Right cardiac atrium (tissue), 5 donors: ENCODE results near the gene DNAJA4. TPM values are rescaled to one million over a fixed set of nuclear protein-coding genes. Genes with fewer than 3 reads are reported as not detected.
A peak's percentile ranks its signal among the peaks of the same experiment; 100 is the strongest.

Experiments
- ATAC-seq, 2 donors: fragments of 200-7000 bp; cut with Tn5 transposase; one replicate each; pipeline versions ENCODE4 v1.8.0 to v1.9.1; 2020; ENCODE audit warnings: moderate library complexity in 2 of 2, mild to moderate bottlenecking in 1 of 2
- DNase-seq, 3 donors: peaks; one replicate each; pipeline ENCODE4 v3.0.0-alpha.2; 2020
- H3K27ac ChIP-seq: one replicate; pipeline ENCODE4 v1.5.1; 2013; ENCODE audit warnings: mild to moderate bottlenecking, low read length, control low read depth, moderate library complexity
- H3K27me3 ChIP-seq: one replicate; pipeline ENCODE4 v1.6.1; 2013; ENCODE audit not compliant: control insufficient read depth, insufficient read depth
- H3K4me1 ChIP-seq: one replicate; pipeline ENCODE4 v1.6.1; 2013; ENCODE audit warnings: low read length; ENCODE audit not compliant: control insufficient read depth, insufficient read depth
- H3K4me3 ChIP-seq: one replicate; pipeline ENCODE4 v1.5.1; 2013; ENCODE audit warnings: low read length, control low read depth
- H3K9me3 ChIP-seq: one replicate; pipeline ENCODE4 v1.6.1; 2013; ENCODE audit warnings: low read length; ENCODE audit not compliant: control insufficient read depth
- WGBS: extraction: QIAGEN DNeasy Blood & Tissue Kit; methylation state at CpG from one replicate; pipeline ENCODE4 v1.1.7; 2013; 5-methylcytosine and 5-hydroxymethylcytosine counted together
- intact Hi-C, 4 donors: fragments of 100-400 bp; cut with DNase I; formaldehyde crosslinking; loops; one replicate each; pipeline versions ENCODE4 v1.11.0 to v1.14.0; 2022 to 2023
- polyA plus RNA-seq: library from polyadenylated mRNA; stranded (reverse); fragments of 200-250 nt; gene quantifications from one replicate; pipeline ENCODE4 v1.2.3, GENCODE V29; 2013
- total RNA-seq, 4 donors: library from RNA; stranded (reverse); fragmentation: NEBNext Ultra II Directional; extraction: Animal tissue kit (Norgen Biotek cat#: 25700); gene quantifications; one replicate each; pipeline ENCODE4 v1.2.1, GENCODE V29; 2021
- donor health status: healthy with polysubstance abuse.
- donor health status: DM: no; HTN: yes; CAD: no.
- donor health status: DM: no; HTN: no; CAD: no.
- donor health status: DM: no; HTN: yes; CAD: no; lungs with severe emphysema.
- donor health status: DM: yes; HTN: yes; CAD: no.

DNAJA4 gene
- total and polyA plus RNA-seq, 5 donors, result 74.7 to 170 (median 102) TPM

DNA sequence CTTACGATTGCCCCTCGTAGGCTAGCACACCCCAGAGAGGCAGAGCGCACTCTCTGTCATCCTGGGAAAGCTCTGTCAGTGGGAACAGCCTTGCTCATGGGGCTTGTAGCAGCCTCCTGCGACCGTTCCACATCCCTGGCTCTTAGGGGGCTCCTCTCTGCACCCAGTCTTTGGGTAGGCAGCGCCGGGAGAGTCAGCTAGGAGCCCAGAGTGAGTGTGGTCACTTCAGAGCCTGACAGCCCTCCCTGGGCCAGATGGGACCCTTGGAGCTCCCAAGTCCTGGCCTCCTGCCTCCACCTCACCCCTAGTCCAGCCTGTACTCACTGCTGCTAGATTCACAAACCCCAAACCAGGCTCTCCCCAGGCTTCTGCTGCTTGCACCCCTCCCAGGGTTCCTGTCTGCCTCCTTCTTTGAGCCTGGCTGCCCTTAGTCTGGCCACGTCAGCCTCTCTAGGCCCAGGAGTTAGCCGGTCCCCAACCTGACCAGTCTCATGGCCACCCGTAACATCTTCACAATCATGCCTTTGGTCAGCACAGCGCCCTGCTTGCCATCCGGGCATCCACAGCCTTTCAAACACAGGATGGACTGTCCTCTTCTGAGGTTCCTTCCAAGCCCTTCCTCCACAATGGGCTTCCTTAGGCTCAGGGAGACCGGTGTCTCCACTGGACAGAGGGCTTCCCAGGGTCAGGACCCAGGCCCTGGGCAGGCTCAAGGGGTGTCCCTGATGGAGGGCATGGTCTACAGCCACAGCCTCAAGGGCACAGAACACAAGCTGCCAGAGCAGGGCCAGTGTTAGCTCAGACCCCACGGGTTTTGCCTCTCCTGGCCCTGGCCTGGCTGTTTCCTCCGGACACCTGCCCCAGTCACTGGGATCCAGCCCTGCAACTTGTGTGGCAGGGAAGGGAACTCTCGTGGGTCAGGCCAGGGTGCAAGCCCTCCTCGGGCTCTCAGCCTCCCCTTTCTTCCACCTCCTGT is 34.6 kb upstream of the DNAJA4 start:
- Histone ChIP-seq H3K4me3 (no peak overlapping the region), H3K27ac (no peak overlapping the region), H3K9me3 (no peaks in the 10 kb centered on the region), H3K27me3 (no peaks in the 10 kb centered on the region), H3K4me1 (no peaks in the 10 kb centered on the region)
- DNase-seq, result no peak
- 81% methylated on average over 17 of the region's 17 CpGs for WGBS
- intact Hi-C loops, result no loop called here
- ATAC-seq, result peak; percentile 8 to 28

DNA sequence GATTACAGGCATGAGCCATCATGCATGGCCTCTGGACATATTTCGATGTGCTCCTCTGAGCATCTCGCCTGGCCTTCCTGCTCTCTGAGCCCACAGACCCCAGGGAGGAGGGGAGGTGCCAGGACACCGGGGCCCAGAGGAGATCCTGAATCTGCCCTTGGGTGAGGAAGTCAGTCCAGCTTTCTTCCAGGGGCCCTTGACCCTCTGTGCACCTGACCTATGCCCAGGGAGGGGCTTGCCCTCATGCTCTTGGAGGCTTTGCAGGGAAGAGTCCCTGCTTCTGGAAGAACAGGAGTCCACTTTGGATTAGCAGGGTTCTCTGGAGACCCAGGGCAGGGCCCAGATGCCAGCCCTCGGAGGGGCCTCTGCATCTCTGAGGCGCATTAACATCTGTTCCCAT is 31.4 kb upstream of the DNAJA4 start:
- Histone ChIP-seq H3K4me3 (no peak overlapping the region), H3K4me1 (no peaks in the 10 kb centered on the region), H3K27me3 (no peaks in the 10 kb centered on the region), H3K9me3 (no peaks in the 10 kb centered on the region), H3K27ac (no peak overlapping the region)
- DNase-seq (no peak), ATAC-seq (no peak)
- intact Hi-C loops, result no loop called here
- WGBS, result 76% methylated on average over 5 of the region's 5 CpGs

- Histone ChIP-seq H3K4me3 (no peak overlapping the region), H3K9me3 (no peaks in the 10 kb centered on the region), H3K4me1 (no peaks in the 10 kb centered on the region), H3K27me3 (no peaks in the 10 kb centered on the region), H3K27ac (no peak overlapping the region)
- DNase-seq (no peak), ATAC-seq (no peak)
- 72% methylated on average over 11 of the region's 11 CpGs for WGBS
- intact Hi-C loops, result no loop called here
Measured at GRCh38 chr15:78233496-78233895, 30.9 kb upstream of the DNAJA4 start.

DNA sequence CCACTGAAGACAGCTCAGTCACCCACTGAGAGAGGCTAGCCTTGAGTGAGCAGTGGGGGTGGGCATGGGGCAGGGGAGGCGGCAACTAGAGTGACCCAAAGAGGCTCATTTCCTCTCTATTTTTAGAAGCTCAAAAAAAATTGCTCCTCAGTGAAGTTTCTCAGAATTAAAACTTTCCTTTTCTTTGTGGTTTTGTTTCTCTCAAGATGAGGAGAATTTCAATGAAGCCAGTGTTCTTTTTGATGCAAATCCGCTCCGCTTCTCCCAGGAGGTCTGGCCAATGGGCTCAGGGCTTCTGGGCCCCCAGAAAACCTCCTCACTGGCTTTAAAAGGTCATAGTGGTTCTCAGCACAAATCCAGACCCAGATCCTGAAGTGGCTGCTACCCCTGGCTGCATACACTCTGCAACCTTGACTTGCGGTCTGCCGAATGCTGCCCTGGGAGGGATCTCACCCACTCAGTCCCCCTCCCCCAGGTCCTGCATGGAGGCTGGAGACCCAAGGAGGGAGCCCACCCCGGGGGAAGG is 29.8 kb upstream of the DNAJA4 start, which contains the start of gene ACSBG1:
ACSBG1 (minus strand) TSS at position 51 of the 526 bp plus-strand sequence. CDS start 64 bp downstream, outside the sequence.
- WGBS, result 68% methylated on average over 6 of the region's 6 CpGs
- no peak for DNase-seq
- intact Hi-C loops, result loop anchor here in 3 of 4 donors (5.0 kb wide), 3 partner anchors 37 to 122 kb away; no protein-coding TSS in a partner anchor
- Histone ChIP-seq H3K27me3 (no peaks in the 10 kb centered on the region), H3K27ac (no peak within 1 kb of the TSS), H3K4me3 (no peak within 1 kb of the TSS), H3K4me1 (no peaks in the 10 kb centered on the region), H3K9me3 (no peaks in the 10 kb centered on the region)
- ATAC-seq, result no peak

DNA sequence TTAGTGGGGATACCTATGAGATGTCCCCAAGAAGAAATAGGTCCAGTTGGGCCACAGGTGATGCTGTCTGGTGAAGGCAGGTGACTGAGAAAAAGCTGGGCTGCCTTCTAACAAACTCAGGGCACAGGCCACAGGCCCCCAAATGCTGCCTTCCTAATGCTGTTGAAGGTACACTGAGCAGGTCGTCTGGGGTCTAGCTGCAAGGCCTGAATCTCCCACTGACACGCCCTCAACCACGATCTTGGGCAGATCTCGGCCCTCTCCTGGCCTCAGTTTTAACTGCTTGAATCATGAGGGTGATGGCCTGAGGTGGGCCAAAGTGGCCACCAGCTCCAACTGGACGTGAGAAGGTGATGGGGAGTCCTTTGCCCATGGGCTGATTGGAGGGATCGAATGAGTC is 27.9 kb upstream of the DNAJA4 start:
- Histone ChIP-seq H3K9me3 (no peaks in the 10 kb centered on the region), H3K27me3 (no peaks in the 10 kb centered on the region), H3K4me1 (no peaks in the 10 kb centered on the region), H3K4me3 (no peak overlapping the region), H3K27ac (no peak overlapping the region)
- no peak for ATAC-seq
- no peak for DNase-seq
- WGBS, result 89% methylated on average over 6 of the region's 6 CpGs
- intact Hi-C loops, result loop anchor here in 3 of 4 donors (5.0 kb wide), 3 partner anchors 39 to 124 kb away; no protein-coding TSS in a partner anchor

DNA sequence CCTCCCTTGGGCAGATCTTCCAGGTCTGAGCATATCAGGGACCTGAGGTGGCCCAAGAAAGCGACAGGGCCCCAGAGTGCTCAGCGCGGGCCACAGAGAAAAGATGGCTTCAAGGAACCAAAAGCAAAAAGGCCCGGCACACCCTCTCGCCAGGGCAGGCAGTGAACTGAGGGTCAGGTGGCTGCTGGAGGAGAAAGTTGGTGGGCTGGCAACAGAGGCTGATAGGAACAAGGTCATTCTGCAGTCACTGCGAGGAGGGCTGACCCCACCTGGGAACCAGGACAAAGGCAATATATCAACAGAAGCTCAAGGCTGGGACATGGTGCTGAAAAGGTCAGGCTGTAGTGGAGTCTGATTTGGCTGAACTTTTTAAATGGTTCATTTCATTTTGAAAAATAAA is 27.2 kb upstream of the DNAJA4 start:
- no peaks in the 10 kb centered on the region for H3K9me3 ChIP-seq
- no peak overlapping the region for H3K27ac ChIP-seq
- 79% methylated on average over 6 of the region's 6 CpGs for WGBS
- ATAC-seq, result no peak
- DNase-seq, result no peak
- intact Hi-C loops, result loop anchor here in 3 of 4 donors (5.0 kb wide), 3 partner anchors 40 to 125 kb away; no protein-coding TSS in a partner anchor
- no peak overlapping the region for H3K4me3 ChIP-seq
- H3K4me1 ChIP-seq, result no peaks in the 10 kb centered on the region
- H3K27me3 ChIP-seq, result no peaks in the 10 kb centered on the region

GRCh38 chr15:78239811-78240210 is 24.6 kb upstream of the DNAJA4 start:
- DNase-seq, result no peak
- intact Hi-C loops, result loop anchor here (2.0 to 10.0 kb wide), 8 partner anchors 43 to 275 kb away; partner anchors contain the start of gene CIB2 (in 1 of the 4)
- Histone ChIP-seq H3K4me3 (no peak overlapping the region), H3K27me3 (no peaks in the 10 kb centered on the region), H3K4me1 (no peaks in the 10 kb centered on the region), H3K9me3 (no peaks in the 10 kb centered on the region), H3K27ac (no peak overlapping the region)
- no peak for ATAC-seq
- WGBS, result 92% methylated on average over 5 of the region's 5 CpGs

DNA sequence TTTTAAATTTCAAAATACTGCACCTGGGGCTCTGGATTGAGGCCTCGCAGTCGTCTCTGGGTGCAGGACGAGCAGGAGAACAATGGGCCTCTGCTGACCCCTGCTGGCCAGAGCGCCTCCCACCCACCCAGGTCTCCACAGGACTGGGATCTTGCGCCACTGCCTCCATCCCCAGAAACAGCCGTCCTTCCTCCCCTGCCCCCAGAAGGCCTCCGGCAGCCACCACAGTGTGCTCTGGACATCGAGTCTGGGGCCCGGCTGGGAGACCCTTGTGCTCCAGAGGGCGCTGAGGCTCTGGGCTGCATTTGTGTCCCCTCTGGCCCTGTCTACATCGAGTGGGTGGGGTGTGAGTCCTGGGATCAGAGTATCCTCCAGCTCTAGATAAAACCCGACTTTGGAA is 23.3 kb upstream of the DNAJA4 start:
- no peak overlapping the region for H3K27ac ChIP-seq
- no peaks in the 10 kb centered on the region for H3K9me3 ChIP-seq
- DNase-seq, result peak; percentile 84 to 95 (median 95)
- intact Hi-C loops, result loop anchor here in 3 of 4 donors (1.0 to 10.0 kb wide), 7 partner anchors 64 to 276 kb away; partner anchors contain the start of gene CIB2 (in 1 of the 3)
- no peaks in the 10 kb centered on the region for H3K4me1 ChIP-seq
- no peak overlapping the region for H3K4me3 ChIP-seq
- WGBS, result 11% methylated on average over 12 of the region's 12 CpGs
- peak; percentile 91 to 92 for ATAC-seq
- no peaks in the 10 kb centered on the region for H3K27me3 ChIP-seq

DNA sequence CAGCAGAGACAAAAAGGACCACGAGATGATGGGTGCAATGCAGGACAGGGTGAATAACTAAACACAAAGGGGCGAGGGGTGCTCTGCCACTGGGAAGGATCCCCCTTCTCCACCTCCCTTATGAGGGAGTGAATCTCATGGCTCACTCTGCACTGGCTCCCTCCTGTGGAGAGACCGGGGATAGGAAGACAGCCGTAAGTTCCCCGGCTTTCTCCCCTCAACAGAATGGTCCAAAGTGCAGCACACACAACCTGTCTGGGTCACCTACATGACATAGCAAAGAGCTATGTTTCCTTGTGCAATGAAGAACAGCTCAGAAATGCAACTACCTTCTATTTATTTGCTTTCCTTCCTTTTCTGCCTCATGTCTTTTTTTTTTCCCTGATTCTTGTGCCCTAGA is 22.2 kb upstream of the DNAJA4 start:
- 78% methylated on average over 5 of the region's 5 CpGs for whole genome bisulfite sequencing
- Histone ChIP-seq H3K9me3 (no peaks in the 10 kb centered on the region), H3K4me1 (no peaks in the 10 kb centered on the region), H3K4me3 (no peak overlapping the region), H3K27me3 (no peaks in the 10 kb centered on the region), H3K27ac (no peak overlapping the region)
- intact Hi-C loops, result loop anchor here in 3 of 4 donors (5.0 to 10.0 kb wide), 5 partner anchors 67 to 277 kb away; partner anchors contain the start of gene CIB2 (in 1 of the 3)
- DNase-seq (no peak), ATAC-seq (no peak)

- ATAC-seq (no peak), DNase-seq (no peak)
- Histone ChIP-seq H3K27me3 (no peaks in the 10 kb centered on the region), H3K4me3 (no peak overlapping the region), H3K9me3 (no peaks in the 10 kb centered on the region), H3K4me1 (no peaks in the 10 kb centered on the region), H3K27ac (no peak overlapping the region)
- intact Hi-C loops, result loop anchor here in 3 of 4 donors (5.0 to 10.0 kb wide), 5 partner anchors 68 to 278 kb away; partner anchors contain the start of gene CIB2 (in 1 of the 3)
- WGBS, result 78% methylated on average over 6 of the region's 6 CpGs
Measured at GRCh38 chr15:78243058-78243457, 21.3 kb upstream of the DNAJA4 start.
